Panc1 (cell line): ENCODE data around the gene RDX. TPM values are rescaled to one million over a fixed set of nuclear protein-coding genes. Genes with fewer than 3 reads are reported as not detected.

Experiments used
- ATAC-seq: fragments of 200-7000 bp; cut with Tn5 transposase; 2 replicates; pipeline ENCODE4 v1.9.1; 2020; ENCODE audit warnings: mild to moderate bottlenecking, moderate library complexity
- BruUV-seq: library from RNA; stranded (reverse); fragments of 400-500 nt; replicated peaks from 2 replicates; lab custom pipeline; 2021; lab: Mats Ljungman, UMichigan
- CTCF ChIA-PET: fragments of 300-600 bp; sonication (Branson Sonifier 250); formaldehyde crosslinking; loops from one replicate; lab custom pipeline; 2022; ENCODE audit warnings: antibody characterized with exemption; lab: Charles Lee
- POLR2A ChIA-PET: fragments of 300-600 bp; sonication (Branson Sonifier 250); formaldehyde crosslinking; loops from one replicate; lab custom pipeline; 2022; ENCODE audit warnings: antibody characterized with exemption; lab: Charles Lee
- DNase-seq: peaks from one replicate; pipeline ENCODE4 v3.0.0-alpha.2; 2010; ENCODE audit warnings: low read depth, low spot score
- H3K27ac ChIP-seq: 2 replicates; pipeline ENCODE4 v1.5.1; 2011; ENCODE audit warnings: mild to moderate bottlenecking, low read length, inconsistent platforms
- H3K27me3 ChIP-seq: fragments of 200-500 bp; sonication (Bioruptor generic); 2 replicates; pipeline ENCODE4 v1.6.0; 2014; ENCODE audit warnings: low read length, inconsistent platforms; ENCODE audit not compliant: control insufficient read depth, insufficient read depth
- H3K36me3 ChIP-seq: fragments of 200-500 bp; sonication (Bioruptor generic); 2 replicates; pipeline ENCODE4 v1.5.1; 2014; ENCODE audit warnings: inconsistent platforms, mild to moderate bottlenecking, low read length, moderate library complexity; ENCODE audit not compliant: control insufficient read depth, insufficient read depth
- H3K4me1 ChIP-seq: 2 replicates; pipeline ENCODE4 v1.5.1; 2011; ENCODE audit warnings: inconsistent platforms, mild to moderate bottlenecking, low read length, moderate library complexity; ENCODE audit not compliant: control insufficient read depth, insufficient read depth
- H3K4me3 ChIP-seq, 2 experiments: 2 replicates each; pipeline ENCODE4 v1.5.1; 2011 to 2012; ENCODE audit warnings: low read depth in 2 of 2, low read length in 2 of 2, mild to moderate bottlenecking in 2 of 2, inconsistent platforms in 1 of 2, moderate library complexity in 1 of 2
- H3K9me3 ChIP-seq: fragments of 200-500 bp; sonication (Bioruptor generic); 2 replicates; pipeline ENCODE4 v1.5.1; 2014; ENCODE audit warnings: low read depth, mild to moderate bottlenecking, inconsistent platforms, low read length, moderate library complexity; ENCODE audit not compliant: control insufficient read depth, insufficient read depth
- POLR2AphosphoS5 ChIP-seq: IDR thresholded peaks from 2 replicates; pipeline ENCODE4 v1.6.1; 2012; ENCODE audit warnings: mild to moderate bottlenecking, low read depth, low read length, moderate library complexity
- SIN3A ChIP-seq: IDR thresholded peaks from 2 replicates; pipeline ENCODE4 v1.6.1; 2012; ENCODE audit warnings: low read depth, mild to moderate bottlenecking, low read length, moderate library complexity, borderline replicate concordance; ENCODE audit not compliant: insufficient read depth
- TCF7L2 ChIP-seq: IDR thresholded peaks from 2 replicates; pipeline ENCODE4 v1.6.1; 2011; ENCODE audit warnings: mild to moderate bottlenecking, low read depth, low read length, inconsistent platforms
- in situ Hi-C: cut with HindIII; loops from 2 replicates; pipeline ENCODE4 v1.10.0; 2016; ENCODE audit warnings: low sequenced_read_pairs, low pct_unique_long_range_greater_than_20kb
- intact Hi-C: fragments of 100-400 bp; cut with micrococcal nuclease; formaldehyde crosslinking; loops from one replicate; pipeline ENCODE4 v1.10.0; 2022; ENCODE audit not compliant: unreplicated experiment
- total RNA-seq: library from RNA; stranded (reverse); gene quantifications from one replicate; pipeline ENCODE4 v1.2.1, GENCODE V29; 2021; ENCODE audit not compliant: unreplicated experiment
- TF ChIP-seq, protein P1 (sequence below), 2 experiments: IDR thresholded peaks; 2 replicates each; pipeline ENCODE4 v1.6.1; 2011 to 2012; ENCODE audit warnings: low read depth in 2 of 2, control low read depth in 1 of 2, low read length in 1 of 2, mild to moderate bottlenecking in 1 of 2, moderate library complexity in 1 of 2; ENCODE audit not compliant: insufficient read depth in 1 of 2
- TF ChIP-seq, protein P2 (sequence below): fragments of 450-650 bp; IDR thresholded peaks from 2 replicates; pipeline ENCODE4 v1.5.1; 2017; ENCODE audit warnings: mild to moderate bottlenecking

The RDX gene
- total RNA-seq, 1 experiment from 2014 or later: 200 TPM

DNA sequence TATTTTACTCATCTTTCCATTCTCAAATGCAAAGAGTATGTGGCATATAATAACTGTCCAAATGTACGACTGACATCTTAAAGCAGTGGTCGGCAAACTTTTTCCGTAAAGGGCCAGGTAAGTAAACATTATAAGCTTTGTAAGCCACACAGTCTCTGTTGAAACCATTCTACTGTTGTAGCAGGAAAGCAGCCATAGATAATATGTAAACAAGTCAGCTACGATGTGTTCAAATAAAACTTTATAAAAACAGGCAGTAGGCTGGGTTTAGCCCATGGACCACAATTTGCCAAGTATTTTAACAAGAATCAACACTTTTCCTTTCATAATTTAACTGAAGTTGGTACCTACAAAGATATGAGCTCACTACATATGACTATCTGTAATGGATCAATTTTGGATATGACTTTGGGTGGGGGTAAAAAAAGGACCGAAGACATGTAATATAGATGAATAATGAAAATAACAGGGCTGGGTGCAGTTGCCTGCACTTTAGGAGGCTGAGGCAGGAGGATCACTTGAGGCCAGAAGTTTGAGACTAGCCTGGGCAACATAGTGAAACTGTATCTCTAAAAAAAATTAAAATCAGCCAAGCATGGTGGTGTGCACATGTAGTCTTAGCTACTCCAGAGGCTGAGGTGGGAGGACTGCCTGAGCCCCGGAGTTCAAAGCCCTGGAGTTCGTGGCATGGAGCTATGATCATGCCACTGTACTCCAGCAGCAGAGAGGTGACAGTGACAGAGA, 5.7 kb downstream of the RDX start:
- Histone ChIP-seq H3K27me3 (no peaks in the 10 kb centered on the region), H3K27ac (no peak overlapping the region), H3K36me3 (no peaks in the 10 kb centered on the region; the same call in 1 of the 2 replicates), H3K9me3 (no peaks in the 10 kb centered on the region), H3K4me3 (no peak overlapping the region), H3K4me1 (peaks cover 40% of the 10 kb centered on the region)
- ChIA-PET CTCF (no interaction called here), POLR2A (no interaction called here)
- TF ChIP-seq, protein P1, sequence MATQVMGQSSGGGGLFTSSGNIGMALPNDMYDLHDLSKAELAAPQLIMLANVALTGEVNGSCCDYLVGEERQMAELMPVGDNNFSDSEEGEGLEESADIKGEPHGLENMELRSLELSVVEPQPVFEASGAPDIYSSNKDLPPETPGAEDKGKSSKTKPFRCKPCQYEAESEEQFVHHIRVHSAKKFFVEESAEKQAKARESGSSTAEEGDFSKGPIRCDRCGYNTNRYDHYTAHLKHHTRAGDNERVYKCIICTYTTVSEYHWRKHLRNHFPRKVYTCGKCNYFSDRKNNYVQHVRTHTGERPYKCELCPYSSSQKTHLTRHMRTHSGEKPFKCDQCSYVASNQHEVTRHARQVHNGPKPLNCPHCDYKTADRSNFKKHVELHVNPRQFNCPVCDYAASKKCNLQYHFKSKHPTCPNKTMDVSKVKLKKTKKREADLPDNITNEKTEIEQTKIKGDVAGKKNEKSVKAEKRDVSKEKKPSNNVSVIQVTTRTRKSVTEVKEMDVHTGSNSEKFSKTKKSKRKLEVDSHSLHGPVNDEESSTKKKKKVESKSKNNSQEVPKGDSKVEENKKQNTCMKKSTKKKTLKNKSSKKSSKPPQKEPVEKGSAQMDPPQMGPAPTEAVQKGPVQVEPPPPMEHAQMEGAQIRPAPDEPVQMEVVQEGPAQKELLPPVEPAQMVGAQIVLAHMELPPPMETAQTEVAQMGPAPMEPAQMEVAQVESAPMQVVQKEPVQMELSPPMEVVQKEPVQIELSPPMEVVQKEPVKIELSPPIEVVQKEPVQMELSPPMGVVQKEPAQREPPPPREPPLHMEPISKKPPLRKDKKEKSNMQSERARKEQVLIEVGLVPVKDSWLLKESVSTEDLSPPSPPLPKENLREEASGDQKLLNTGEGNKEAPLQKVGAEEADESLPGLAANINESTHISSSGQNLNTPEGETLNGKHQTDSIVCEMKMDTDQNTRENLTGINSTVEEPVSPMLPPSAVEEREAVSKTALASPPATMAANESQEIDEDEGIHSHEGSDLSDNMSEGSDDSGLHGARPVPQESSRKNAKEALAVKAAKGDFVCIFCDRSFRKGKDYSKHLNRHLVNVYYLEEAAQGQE (IDR thresholded peaks at IDR 0.05; ENCODE audit: insufficient read depth in 1 of 2, low read depth in 2 of 2, low read length in 1 of 2): no peak
- no peak for TF ChIP-seq SIN3A
- no peak for TF ChIP-seq POLR2AphosphoS5
- TF ChIP-seq, protein P2, sequence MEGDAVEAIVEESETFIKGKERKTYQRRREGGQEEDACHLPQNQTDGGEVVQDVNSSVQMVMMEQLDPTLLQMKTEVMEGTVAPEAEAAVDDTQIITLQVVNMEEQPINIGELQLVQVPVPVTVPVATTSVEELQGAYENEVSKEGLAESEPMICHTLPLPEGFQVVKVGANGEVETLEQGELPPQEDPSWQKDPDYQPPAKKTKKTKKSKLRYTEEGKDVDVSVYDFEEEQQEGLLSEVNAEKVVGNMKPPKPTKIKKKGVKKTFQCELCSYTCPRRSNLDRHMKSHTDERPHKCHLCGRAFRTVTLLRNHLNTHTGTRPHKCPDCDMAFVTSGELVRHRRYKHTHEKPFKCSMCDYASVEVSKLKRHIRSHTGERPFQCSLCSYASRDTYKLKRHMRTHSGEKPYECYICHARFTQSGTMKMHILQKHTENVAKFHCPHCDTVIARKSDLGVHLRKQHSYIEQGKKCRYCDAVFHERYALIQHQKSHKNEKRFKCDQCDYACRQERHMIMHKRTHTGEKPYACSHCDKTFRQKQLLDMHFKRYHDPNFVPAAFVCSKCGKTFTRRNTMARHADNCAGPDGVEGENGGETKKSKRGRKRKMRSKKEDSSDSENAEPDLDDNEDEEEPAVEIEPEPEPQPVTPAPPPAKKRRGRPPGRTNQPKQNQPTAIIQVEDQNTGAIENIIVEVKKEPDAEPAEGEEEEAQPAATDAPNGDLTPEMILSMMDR: no peak
- no peak for TF ChIP-seq TCF7L2
- ATAC-seq (no peak), DNase-seq (no peak)
- no TSS peak for BruUV-seq
- intact Hi-C loops (no loop called here), in situ Hi-C loops (no loop called here)

DNA sequence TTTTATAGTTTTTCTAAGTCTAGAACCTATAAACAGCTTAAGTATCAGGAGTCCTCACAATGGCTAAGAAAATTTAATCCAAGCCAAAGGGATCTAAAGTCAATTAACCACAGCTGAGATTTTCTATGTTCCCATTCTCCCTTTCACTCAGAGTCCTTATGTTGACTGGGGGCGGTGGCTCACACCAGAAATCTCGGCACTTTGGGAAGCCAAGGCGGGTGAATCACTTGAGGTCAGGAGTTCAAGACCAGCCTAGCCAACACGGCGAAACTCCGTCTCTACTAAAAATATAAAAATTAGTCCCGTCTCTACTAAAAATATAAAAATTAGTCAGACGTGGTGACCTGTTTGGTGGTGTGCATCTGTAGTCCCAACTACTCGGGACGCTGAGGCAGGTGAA, 6.9 kb downstream of the RDX start:
- BruUV-seq: no TSS peak

More for the DNA sequence above, 6.9 kb downstream of the RDX start:
- H3K27me3 ChIP-seq: no peaks in the 10 kb centered on the region
- in situ Hi-C loops (no loop called here), intact Hi-C loops (no loop called here)
- TF ChIP-seq TCF7L2 (no peak), POLR2AphosphoS5 (no peak), SIN3A (no peak)
- TF ChIP-seq, protein P2: no peak
- TF ChIP-seq, protein P1 (IDR thresholded peaks at IDR 0.05; ENCODE audit: insufficient read depth in 1 of 2, low read depth in 2 of 2, low read length in 1 of 2): no peak
- DNase-seq (no peak), ATAC-seq (no peak)
- peaks cover 40% of the 10 kb centered on the region for H3K4me1 ChIP-seq
- H3K4me3 ChIP-seq: no peak overlapping the region
- H3K36me3 ChIP-seq: no peaks in the 10 kb centered on the region
- CTCF ChIA-PET: interaction anchor here (1.3 kb wide), 1 partner anchor 8 kb away, joined by 3 read pairs; no protein-coding TSS in a partner anchor
- no peaks in the 10 kb centered on the region for H3K9me3 ChIP-seq
- POLR2A ChIA-PET: interaction anchor here (0.6 to 0.9 kb wide), 2 partner anchors 9 to 22 kb away, joined by 3 to 4 read pairs; no protein-coding TSS in a partner anchor
- no peak overlapping the region for H3K27ac ChIP-seq
